HCT116 (cell line): ENCODE results near the gene PODNL1.

Experiments
- CEBPB ChIP-seq: IDR thresholded peaks from 2 replicates; pipeline ENCODE4 v1.6.1; 2012; ENCODE audit warnings: low read depth
- EGR1 ChIP-seq: IDR thresholded peaks from 2 replicates; pipeline ENCODE4 v1.6.1; 2012; ENCODE audit warnings: low read depth
- EZH2 ChIP-seq: fragments of 200-600 bp; sonication (generic); IDR thresholded peaks from 2 replicates; pipeline ENCODE4 v1.6.1; 2017; ENCODE audit warnings: antibody characterized with exemption, mixed run types
- EZH2phosphoT487 ChIP-seq: fragments of 200-600 bp; IDR thresholded peaks from 2 replicates; pipeline ENCODE4 v1.6.1; 2018; ENCODE audit warnings: antibody characterized with exemption, borderline replicate concordance
- JUND ChIP-seq: IDR thresholded peaks from 2 replicates; pipeline ENCODE4 v1.6.1; 2012
- POLR2A ChIP-seq: IDR thresholded peaks from 2 replicates; pipeline ENCODE4 v1.7.0; 2011; ENCODE audit warnings: borderline replicate concordance; ENCODE audit not compliant: insufficient read depth, insufficient read length; ENCODE audit errors: extremely low read depth
- POLR2AphosphoS5 ChIP-seq: IDR thresholded peaks from 2 replicates; pipeline ENCODE4 v1.6.1; 2011; ENCODE audit warnings: mild to moderate bottlenecking, low read depth, low read length, moderate library complexity
- SP1 ChIP-seq: IDR thresholded peaks from 2 replicates; pipeline ENCODE4 v1.6.1; 2012; ENCODE audit warnings: low read depth
- SRF ChIP-seq: IDR thresholded peaks from 2 replicates; pipeline ENCODE4 v1.6.1; 2012; ENCODE audit warnings: low read depth
- ZBTB33 ChIP-seq: IDR thresholded peaks from 2 replicates; pipeline ENCODE4 v1.6.1; 2011; ENCODE audit warnings: mild to moderate bottlenecking, low read length, moderate library complexity; ENCODE audit not compliant: insufficient replicate concordance; ENCODE audit errors: extremely low read depth
- ZNF274 ChIP-seq: fragments of 200-500 bp; sonication (Bioruptor generic); IDR thresholded peaks from 2 replicates; pipeline ENCODE4 v1.6.1; 2014; ENCODE audit warnings: mild to moderate bottlenecking, low read depth, low read length, inconsistent platforms
- TF ChIP-seq, protein P1 (sequence below), 3 experiments: fragments of 200-600 bp in 1 of 3; sonication (generic) in 1 of 3; IDR thresholded peaks in 2 of 3; conservative IDR thresholded peaks in 1 of 3; 2 replicates each; pipeline ENCODE4 v1.5.1; 2012 to 2017; ENCODE audit warnings: low read depth in 2 of 3, low read length in 2 of 3, antibody characterized with exemption in 1 of 3, borderline replicate concordance in 1 of 3, control low read depth in 1 of 3, mild to moderate bottlenecking in 1 of 3, mixed read lengths in 1 of 3, mixed run types in 1 of 3, moderate library complexity in 1 of 3; ENCODE audit not compliant: insufficient read depth in 1 of 3

DNA sequence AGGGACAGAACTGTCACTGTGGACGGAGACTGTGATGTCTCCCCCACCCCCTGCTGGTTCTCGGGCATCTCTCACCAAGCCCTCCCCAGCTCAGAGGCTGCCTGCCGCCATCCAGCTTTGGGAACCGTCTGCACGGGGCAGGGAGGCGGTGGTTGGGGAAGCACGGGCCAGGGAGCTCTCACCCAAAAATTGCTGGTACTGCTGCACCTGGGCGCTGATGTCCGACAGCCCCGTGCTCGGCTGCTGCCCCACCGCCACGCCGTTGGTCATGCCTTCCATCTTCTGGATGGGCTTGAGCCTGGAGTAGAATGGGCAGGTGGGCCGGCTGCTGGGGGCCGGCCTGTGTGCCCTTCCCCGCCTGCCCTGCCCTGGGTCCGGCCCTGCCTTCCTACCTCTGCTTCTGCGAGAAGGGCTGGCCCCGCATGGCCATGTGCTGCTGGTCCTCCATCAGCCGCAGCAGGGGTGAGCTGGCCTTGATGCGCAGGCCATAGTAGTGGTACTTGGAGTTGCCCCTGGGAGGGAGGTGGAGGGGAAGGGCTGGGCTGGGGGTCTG is 30.2 kb upstream of the PODNL1 start:
- TF ChIP-seq, protein P1, sequence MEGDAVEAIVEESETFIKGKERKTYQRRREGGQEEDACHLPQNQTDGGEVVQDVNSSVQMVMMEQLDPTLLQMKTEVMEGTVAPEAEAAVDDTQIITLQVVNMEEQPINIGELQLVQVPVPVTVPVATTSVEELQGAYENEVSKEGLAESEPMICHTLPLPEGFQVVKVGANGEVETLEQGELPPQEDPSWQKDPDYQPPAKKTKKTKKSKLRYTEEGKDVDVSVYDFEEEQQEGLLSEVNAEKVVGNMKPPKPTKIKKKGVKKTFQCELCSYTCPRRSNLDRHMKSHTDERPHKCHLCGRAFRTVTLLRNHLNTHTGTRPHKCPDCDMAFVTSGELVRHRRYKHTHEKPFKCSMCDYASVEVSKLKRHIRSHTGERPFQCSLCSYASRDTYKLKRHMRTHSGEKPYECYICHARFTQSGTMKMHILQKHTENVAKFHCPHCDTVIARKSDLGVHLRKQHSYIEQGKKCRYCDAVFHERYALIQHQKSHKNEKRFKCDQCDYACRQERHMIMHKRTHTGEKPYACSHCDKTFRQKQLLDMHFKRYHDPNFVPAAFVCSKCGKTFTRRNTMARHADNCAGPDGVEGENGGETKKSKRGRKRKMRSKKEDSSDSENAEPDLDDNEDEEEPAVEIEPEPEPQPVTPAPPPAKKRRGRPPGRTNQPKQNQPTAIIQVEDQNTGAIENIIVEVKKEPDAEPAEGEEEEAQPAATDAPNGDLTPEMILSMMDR (IDR thresholded peaks at IDR 0.05 in 2 of 3, conservative IDR thresholded peaks at IDR 0.05 in 1 of 3; ENCODE audit: borderline replicate concordance in 1 of 3, insufficient read depth in 1 of 3, low read depth in 2 of 3, low read length in 2 of 3), result no peak
- TF ChIP-seq POLR2A (no peak), EZH2phosphoT487 (no peak), SRF (no peak), CEBPB (no peak), EZH2 (no peak), ZNF274 (no peak), JUND (no peak), POLR2AphosphoS5 (no peak), EGR1 (no peak), SP1 (no peak), ZBTB33 (no peak)
